BE2C (cell line): ENCODE data around the gene FAM209A. TPM values are rescaled to one million over a fixed set of nuclear protein-coding genes. Genes with fewer than 3 reads are reported as not detected.
"Not testable (repeated sequence)": the region's sequence is repeated elsewhere in the genome, so short reads cannot be mapped to it uniquely, and the experiment has no call there.

ENCODE experiments used
- DNase-seq: peaks from one replicate; pipeline ENCODE4 v3.0.0-alpha.2; 2020
- H3K27me3 ChIP-seq: fragments of 250-450 bp; sonication (Bioruptor Pico); 2 replicates; pipeline ENCODE4 v1.5.1; 2020; ENCODE audit warnings: mild to moderate bottlenecking
- H3K36me3 ChIP-seq: fragments of 250-450 bp; sonication (Bioruptor Pico); 2 replicates; pipeline ENCODE4 v1.5.1; 2020; ENCODE audit warnings: mild to moderate bottlenecking
- H3K4me1 ChIP-seq: fragments of 250-450 bp; sonication (Bioruptor Pico); 2 replicates; pipeline ENCODE4 v1.5.1; 2020
- H3K4me3 ChIP-seq: 2 replicates; pipeline ENCODE4 v1.5.1; 2011; ENCODE audit warnings: low read depth, low read length
- H3K9me3 ChIP-seq: fragments of 250-450 bp; sonication (Bioruptor Pico); 2 replicates; pipeline ENCODE4 v1.5.1; 2020
- polyA plus RNA-seq: library from polyadenylated mRNA; unstranded; fragments of >200 nt; gene quantifications from one replicate; pipeline ENCODE4 v1.2.1, GENCODE V29; 2012; ENCODE audit warnings: low read depth, missing spikeins; ENCODE audit not compliant: insufficient read length, insufficient read depth
- TF ChIP-seq, protein P1 (sequence below): IDR thresholded peaks from 2 replicates; pipeline ENCODE4 v1.5.1; 2012; ENCODE audit warnings: mild to moderate bottlenecking, low read depth, low read length

The FAM209A gene, protein sequence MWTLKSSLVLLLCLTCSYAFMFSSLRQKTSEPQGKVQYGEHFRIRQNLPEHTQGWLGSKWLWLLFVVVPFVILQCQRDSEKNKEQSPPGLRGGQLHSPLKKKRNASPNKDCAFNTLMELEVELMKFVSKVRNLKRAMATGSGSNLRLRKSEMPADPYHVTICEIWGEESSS
- polyA plus RNA-seq, result not detected

DNA sequence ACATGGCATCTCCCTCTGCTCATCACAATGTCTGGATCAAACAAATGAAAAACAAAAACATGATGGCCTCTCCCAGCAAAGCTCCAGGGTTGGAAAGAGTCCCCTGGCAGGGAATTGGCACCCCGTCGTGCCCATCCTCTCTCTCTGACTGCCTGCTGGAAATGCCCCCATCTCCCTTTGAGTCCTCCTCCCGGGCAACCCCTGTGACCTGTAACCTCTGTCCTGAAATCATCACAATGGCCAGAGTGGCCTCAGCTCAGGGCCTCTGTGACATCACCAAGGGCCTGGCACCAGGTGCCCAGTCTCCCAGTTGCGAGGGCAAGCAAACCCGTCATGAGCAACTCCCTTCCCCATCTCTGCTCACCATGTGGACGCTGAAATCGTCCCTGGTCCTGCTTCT, at the start of gene FAM209A:
TSS of gene FAM209A (plus strand) at position 301 of the 400 bp plus-strand sequence. CDS start at position 366, 65 bp downstream.
- not testable (repeated sequence) for DNase-seq, H3K4me3 ChIP-seq, H3K9me3 ChIP-seq, H3K27me3 ChIP-seq, H3K36me3 ChIP-seq, H3K4me1 ChIP-seq

DNA sequence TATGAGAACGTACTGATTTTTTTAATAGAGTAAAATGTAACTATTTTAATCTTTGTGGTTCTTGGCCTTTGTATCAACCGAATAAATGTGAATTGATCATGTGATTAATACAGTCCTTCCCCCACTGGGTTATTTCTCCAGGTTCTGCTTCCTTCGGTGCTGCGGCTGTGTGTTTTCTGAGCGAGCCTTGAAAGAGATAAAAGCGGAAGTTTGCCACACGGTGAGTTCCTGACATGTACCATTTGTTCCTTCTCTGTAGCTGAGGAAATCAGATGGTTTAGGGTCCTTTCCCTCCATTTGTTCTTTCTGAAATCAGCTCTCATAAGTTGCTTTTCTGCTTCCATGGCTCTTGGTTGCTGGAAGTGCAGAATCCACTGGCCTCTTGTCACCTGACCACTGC, 40.6 kb upstream of the FAM209A start:
- H3K4me3 ChIP-seq, result no peak overlapping the region
- H3K4me1 ChIP-seq, result no peaks in the 10 kb centered on the region
- no peaks in the 10 kb centered on the region for H3K9me3 ChIP-seq
- DNase-seq, result no peak
- TF ChIP-seq, protein P1, sequence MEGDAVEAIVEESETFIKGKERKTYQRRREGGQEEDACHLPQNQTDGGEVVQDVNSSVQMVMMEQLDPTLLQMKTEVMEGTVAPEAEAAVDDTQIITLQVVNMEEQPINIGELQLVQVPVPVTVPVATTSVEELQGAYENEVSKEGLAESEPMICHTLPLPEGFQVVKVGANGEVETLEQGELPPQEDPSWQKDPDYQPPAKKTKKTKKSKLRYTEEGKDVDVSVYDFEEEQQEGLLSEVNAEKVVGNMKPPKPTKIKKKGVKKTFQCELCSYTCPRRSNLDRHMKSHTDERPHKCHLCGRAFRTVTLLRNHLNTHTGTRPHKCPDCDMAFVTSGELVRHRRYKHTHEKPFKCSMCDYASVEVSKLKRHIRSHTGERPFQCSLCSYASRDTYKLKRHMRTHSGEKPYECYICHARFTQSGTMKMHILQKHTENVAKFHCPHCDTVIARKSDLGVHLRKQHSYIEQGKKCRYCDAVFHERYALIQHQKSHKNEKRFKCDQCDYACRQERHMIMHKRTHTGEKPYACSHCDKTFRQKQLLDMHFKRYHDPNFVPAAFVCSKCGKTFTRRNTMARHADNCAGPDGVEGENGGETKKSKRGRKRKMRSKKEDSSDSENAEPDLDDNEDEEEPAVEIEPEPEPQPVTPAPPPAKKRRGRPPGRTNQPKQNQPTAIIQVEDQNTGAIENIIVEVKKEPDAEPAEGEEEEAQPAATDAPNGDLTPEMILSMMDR, result no peak
- H3K36me3 ChIP-seq, result peaks cover 32% of the 10 kb centered on the region
- no peaks in the 10 kb centered on the region for H3K27me3 ChIP-seq

DNA sequence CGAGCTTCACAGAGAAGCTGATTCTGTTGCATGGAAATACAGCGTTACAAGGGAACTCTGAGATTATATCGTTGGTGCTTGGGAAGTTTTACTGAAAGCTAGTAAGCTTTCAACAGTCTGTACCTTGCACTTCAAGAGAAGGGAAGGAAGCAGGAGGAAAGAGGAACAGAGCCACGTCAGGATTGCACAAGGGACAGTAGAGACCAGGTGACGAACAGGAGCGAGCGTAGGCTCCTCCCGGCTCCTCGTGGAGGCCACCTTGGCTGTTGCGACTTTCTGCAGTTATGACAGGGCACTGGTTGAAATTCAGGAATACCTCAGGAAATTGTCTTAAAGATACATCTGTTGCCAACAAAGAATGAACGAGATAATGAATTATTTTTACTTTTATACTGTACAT, 37.3 kb upstream of the FAM209A start:
- TF ChIP-seq, protein P1, result no peak
- DNase-seq, result no peak
- Histone ChIP-seq H3K27me3 (no peaks in the 10 kb centered on the region), H3K4me1 (no peaks in the 10 kb centered on the region), H3K4me3 (no peak overlapping the region), H3K36me3 (peaks cover 15% of the 10 kb centered on the region), H3K9me3 (no peaks in the 10 kb centered on the region)

DNA sequence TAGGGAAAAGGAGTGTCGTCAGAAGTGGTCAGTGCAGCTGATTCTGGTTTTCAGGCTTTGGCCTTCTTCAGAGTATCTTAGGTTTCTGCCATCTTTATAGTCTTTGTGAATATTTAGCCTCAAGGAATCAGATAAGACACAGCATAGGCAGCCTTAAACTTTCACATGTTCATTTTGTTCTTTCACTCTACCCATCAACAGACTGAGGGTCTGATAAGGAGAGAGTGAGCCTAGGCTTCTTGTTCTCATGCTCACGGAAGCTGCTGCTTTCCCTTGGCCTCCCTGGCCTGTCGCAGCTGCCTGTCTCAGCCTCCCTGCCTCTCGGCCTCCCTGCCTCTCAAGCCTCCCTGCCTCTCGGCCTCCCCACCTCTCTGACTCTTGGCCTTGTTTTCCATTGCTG, 36.0 kb upstream of the FAM209A start:
- no peak for DNase-seq
- peaks cover 15% of the 10 kb centered on the region for H3K36me3 ChIP-seq
- H3K4me1 ChIP-seq, result no peaks in the 10 kb centered on the region
- no peak overlapping the region for H3K4me3 ChIP-seq
- TF ChIP-seq, protein P1, result no peak
- H3K9me3 ChIP-seq, result no peaks in the 10 kb centered on the region
- no peaks in the 10 kb centered on the region for H3K27me3 ChIP-seq

DNA sequence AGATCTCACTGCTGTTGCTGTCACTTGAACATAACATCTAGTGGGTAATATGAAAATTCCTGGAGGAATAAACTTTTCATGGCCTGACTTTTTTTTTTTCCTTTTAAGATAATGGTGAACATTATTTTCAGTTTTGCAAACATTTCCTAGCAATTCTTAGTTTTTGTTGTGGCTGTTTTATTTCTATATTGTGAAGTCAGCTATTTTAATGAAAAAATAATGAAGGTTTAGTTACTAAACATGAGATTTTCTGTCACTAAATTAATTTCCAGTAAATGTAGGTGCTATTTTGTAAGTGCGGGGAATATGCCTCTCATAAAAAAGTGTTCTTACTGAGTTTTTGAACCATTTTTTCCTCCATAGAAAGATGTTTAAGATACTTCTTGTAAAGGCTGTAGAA, 23.4 kb upstream of the FAM209A start:
- TF ChIP-seq, protein P1, result no peak
- Histone ChIP-seq H3K27me3 (no peaks in the 10 kb centered on the region), H3K9me3 (no peaks in the 10 kb centered on the region), H3K36me3 (peaks cover 10% of the 10 kb centered on the region), H3K4me1 (no peaks in the 10 kb centered on the region), H3K4me3 (no peak overlapping the region)
- no peak for DNase-seq

DNA sequence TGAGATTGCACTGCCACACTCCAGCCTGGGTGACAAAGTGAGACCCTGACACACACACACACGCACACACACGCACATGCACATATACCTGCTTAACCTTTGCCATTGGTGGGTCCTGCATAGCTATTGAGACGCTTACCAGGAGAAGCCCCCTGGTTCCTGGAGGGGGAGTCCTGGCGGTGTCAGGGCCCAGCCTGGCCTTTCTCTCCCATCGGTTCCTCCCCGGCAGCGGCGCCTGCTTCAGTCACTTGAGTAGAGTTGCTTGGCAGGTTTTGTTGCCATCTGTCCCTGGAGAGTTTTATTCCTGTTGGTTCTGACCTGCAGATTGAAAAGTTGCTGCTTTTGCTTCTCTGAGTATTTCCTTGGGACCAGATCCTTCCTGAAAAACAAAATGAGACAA, 20.6 kb upstream of the FAM209A start:
- no peak overlapping the region for H3K4me3 ChIP-seq
- H3K4me1 ChIP-seq, result no peaks in the 10 kb centered on the region
- H3K27me3 ChIP-seq, result no peaks in the 10 kb centered on the region
- no peak for DNase-seq
- H3K36me3 ChIP-seq, result 0 out of 2 replicates have a peak, but pooled peaks cover 4% of the 10 kb centered on the region
- TF ChIP-seq, protein P1, result no peak
- no peaks in the 10 kb centered on the region for H3K9me3 ChIP-seq
